GM23248 (cell line): ENCODE results near the gene BRD2. TPM values are rescaled to one million over a fixed set of nuclear protein-coding genes. Genes with fewer than 3 reads are reported as not detected.
A peak's percentile ranks its signal among the peaks of the same experiment; 100 is the strongest.

Experiments used
- DNase-seq: peaks from one replicate; pipeline ENCODE4 v3.0.0-alpha.2; 2015
- H2AFZ ChIP-seq: fragments of 200-600 bp; sonication (generic); 2 replicates; pipeline ENCODE4 v1.6.1; 2016; ENCODE audit warnings: antibody characterized with exemption
- H3F3A ChIP-seq: fragments of 200-600 bp; sonication (generic); 2 replicates; pipeline ENCODE4 v1.6.1; 2016; ENCODE audit warnings: mild to moderate bottlenecking, antibody characterized with exemption, mixed run types; ENCODE audit not compliant: insufficient read depth
- H3K27ac ChIP-seq: fragments of 200-600 bp; sonication (generic); 2 replicates; pipeline ENCODE4 v1.5.1; 2016; ENCODE audit warnings: mild to moderate bottlenecking
- H3K27me3 ChIP-seq: fragments of 200-600 bp; sonication (generic); replicated peaks from 2 replicates; pipeline ENCODE4 v1.6.1; 2016; ENCODE audit warnings: mild to moderate bottlenecking; ENCODE audit not compliant: insufficient read depth
- H3K36me3 ChIP-seq: fragments of 200-600 bp; sonication (generic); 2 replicates; pipeline ENCODE4 v1.6.1; 2016; ENCODE audit warnings: low read depth, mild to moderate bottlenecking
- H3K4me1 ChIP-seq: fragments of 200-600 bp; sonication (generic); 2 replicates; pipeline ENCODE4 v1.6.1; 2016; ENCODE audit warnings: mild to moderate bottlenecking; ENCODE audit not compliant: insufficient read depth
- H3K4me2 ChIP-seq: fragments of 200-600 bp; sonication (generic); one replicate; pipeline ENCODE4 v1.6.1; 2016; ENCODE audit warnings: mild to moderate bottlenecking; ENCODE audit not compliant: unreplicated experiment
- H3K4me3 ChIP-seq: fragments of 200-600 bp; sonication (generic); 2 replicates; pipeline ENCODE4 v1.5.1; 2016; ENCODE audit warnings: mild to moderate bottlenecking
- H3K79me2 ChIP-seq: fragments of 200-600 bp; sonication (generic); 2 replicates; pipeline ENCODE4 v1.6.1; 2016; ENCODE audit warnings: mild to moderate bottlenecking; ENCODE audit not compliant: insufficient read depth
- H3K9ac ChIP-seq: fragments of 200-600 bp; sonication (generic); 2 replicates; pipeline ENCODE4 v1.6.1; 2016; ENCODE audit warnings: mild to moderate bottlenecking
- H3K9me2 ChIP-seq: fragments of 200-600 bp; sonication (generic); 2 replicates; pipeline ENCODE4 v1.6.1; 2016; ENCODE audit warnings: mixed run types, mild to moderate bottlenecking, moderate library complexity; ENCODE audit not compliant: insufficient read depth
- H3K9me3 ChIP-seq: fragments of 200-600 bp; sonication (generic); one replicate; pipeline ENCODE4 v1.6.1; 2017; ENCODE audit warnings: low read depth
- H4K20me1 ChIP-seq: fragments of 200-600 bp; sonication (generic); 2 replicates; pipeline ENCODE4 v1.6.0; 2016; ENCODE audit not compliant: insufficient read depth
- EZH2 ChIP-seq: fragments of 200-600 bp; sonication (generic); IDR thresholded peaks from 2 replicates; pipeline ENCODE4 v1.6.1; 2018; ENCODE audit warnings: antibody characterized with exemption, mild to moderate bottlenecking; ENCODE audit not compliant: insufficient read depth, poor library complexity, severe bottlenecking
- EZH2phosphoT487 ChIP-seq: fragments of 200-600 bp; sonication (generic); IDR thresholded peaks from 2 replicates; pipeline ENCODE4 v1.6.1; 2018; ENCODE audit warnings: antibody characterized with exemption, moderate library complexity, mild to moderate bottlenecking, low read depth; ENCODE audit not compliant: insufficient read depth
- WGBS, 2 experiments: methylation state at CpG; one replicate each; pipeline ENCODE4 v1.1.6; 2015 to 2017; ENCODE audit warnings: low lambda C conversion rate in 2 of 2, low coverage in 1 of 2; ENCODE audit errors: missing lambda C conversion rate in 2 of 2; 5-methylcytosine and 5-hydroxymethylcytosine counted together
- in situ Hi-C: fragments of 300-500 bp; cut with MboI; formaldehyde crosslinking; loops from 2 replicates; pipeline ENCODE4 v1.15.0; 2020
- polyA plus RNA-seq: library from polyadenylated mRNA; unstranded; fragments of >200 nt; fragmentation: Nextera tagmentation; extraction: Ambion mirVana; gene quantifications from 2 replicates; pipeline ENCODE4 v1.2.1, GENCODE V29; 2016
- total RNA-seq: library from RNA; depleted of rRNA; stranded (reverse); fragments of >200 nt; shearing (Covaris generic); gene quantifications from 2 replicates; pipeline ENCODE4 v1.2.3, GENCODE V29; 2014

Gene BRD2
- total and polyA plus RNA-seq, 2 experiments from 2014 or later: 85.4 to 105 TPM

DNA sequence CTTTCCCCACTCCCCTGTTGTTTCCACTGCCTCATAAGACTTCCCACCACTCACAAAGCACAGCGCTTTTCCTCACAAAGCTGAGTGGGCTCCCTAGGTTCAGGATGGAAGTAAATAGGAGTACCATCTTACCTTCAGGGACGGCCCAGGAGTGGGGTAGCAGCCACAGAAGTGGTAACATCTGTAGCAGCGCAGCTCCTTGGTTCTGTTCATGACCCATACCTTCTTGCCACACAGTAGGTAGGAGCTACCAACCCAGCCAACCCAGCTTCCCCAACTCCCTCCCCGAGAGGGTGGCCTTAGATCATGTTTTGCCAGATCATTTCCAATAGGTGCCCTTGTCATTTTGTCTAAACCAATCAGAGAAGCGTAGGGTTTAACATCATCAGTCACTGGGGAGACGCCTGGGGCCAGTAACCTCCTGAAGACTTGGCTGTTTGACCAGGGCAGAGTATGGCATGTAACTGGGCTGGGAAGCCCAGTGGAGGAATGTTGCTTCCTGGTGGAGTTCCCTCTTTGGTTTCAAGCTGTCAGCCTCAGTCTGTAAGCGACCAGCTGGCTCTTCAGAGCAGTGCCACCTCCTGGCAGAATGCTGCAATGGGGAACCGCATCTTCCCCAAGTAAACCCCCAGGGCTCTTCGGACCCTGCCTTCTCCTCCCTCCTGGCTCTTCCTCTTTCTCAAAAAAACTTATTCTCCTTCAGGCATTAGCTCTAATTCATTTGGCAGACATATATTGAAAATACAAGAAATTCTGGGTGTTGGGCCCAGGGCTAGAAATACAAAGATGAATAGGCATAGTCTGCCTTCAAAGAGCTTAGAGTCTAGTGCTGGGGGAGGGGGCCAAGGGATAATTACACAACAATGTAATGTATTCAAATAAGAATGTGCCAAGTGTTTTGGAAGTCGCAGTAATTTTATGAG, 15.3 kb upstream of the BRD2 start, which contains the start of gene HLA-DMA:
Gene HLA-DMA, minus strand, starts transcription at position 281 of the 923 bp plus-strand sequence. Its CDS starts 61 bp downstream, at position 220.
- Histone ChIP-seq H2AFZ (peak within 1 kb of the TSS; percentile 72), H3K9ac (no peak within 1 kb of the TSS), H4K20me1 (no peaks in the 10 kb centered on the region), H3K9me3 (no peaks in the 10 kb centered on the region), H3K4me3 (no peak within 1 kb of the TSS), H3F3A (0 out of 2 replicates have a peak, but pooled peaks cover 12% of the 10 kb centered on the region), H3K27me3 (no peaks in the 10 kb centered on the region), H3K36me3 (no peaks in the 10 kb centered on the region), H3K27ac (peak within 1 kb of the TSS; percentile 40), H3K79me2 (no peaks in the 10 kb centered on the region), H3K9me2 (no peaks in the 10 kb centered on the region), H3K4me1 (peaks cover 4% of the 10 kb centered on the region; the same call in 1 of the 2 replicates), H3K4me2 (no peak within 1 kb of the TSS)
- no peak for TF ChIP-seq EZH2phosphoT487
- no peak for TF ChIP-seq EZH2
- in situ Hi-C loops: no loop called here
- 32 to 34% methylated on average over 10 of the region's 10 CpGs for WGBS, 2 experiments
- peak; percentile 98 for DNase-seq

DNA sequence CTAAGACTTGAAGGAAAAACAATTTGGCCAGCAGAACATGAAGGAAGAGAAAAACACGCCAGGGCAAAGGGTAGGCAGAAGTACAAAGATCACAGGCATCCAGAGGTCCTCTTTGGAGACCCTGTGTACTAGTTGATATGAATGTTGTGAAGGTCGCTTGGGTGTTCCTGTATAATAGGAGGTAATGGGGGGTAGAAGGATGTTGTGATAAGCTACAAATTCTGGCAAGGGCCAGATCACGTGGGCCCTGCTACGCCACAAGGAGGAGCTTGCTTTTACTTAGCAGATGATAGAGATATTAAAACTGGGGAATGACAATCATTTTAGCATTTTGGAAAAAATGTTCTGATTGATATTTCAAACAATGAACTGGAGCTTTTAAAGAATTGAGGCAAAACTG, 14.6 kb upstream of the BRD2 start:
- no peak for DNase-seq
- no peaks in the 10 kb centered on the region for H3K79me2 ChIP-seq
- H3F3A ChIP-seq: 0 out of 2 replicates have a peak, but pooled peaks cover 12% of the 10 kb centered on the region
- no peak for TF ChIP-seq EZH2
- no peak overlapping the region for H3K4me3 ChIP-seq
- H3K36me3 ChIP-seq: no peaks in the 10 kb centered on the region
- no peaks in the 10 kb centered on the region for H4K20me1 ChIP-seq
- H2AFZ ChIP-seq: no peak overlapping the region
- no peak overlapping the region for H3K27ac ChIP-seq
- H3K27me3 ChIP-seq: no peaks in the 10 kb centered on the region
- H3K9me3 ChIP-seq: no peaks in the 10 kb centered on the region
- H3K4me2 ChIP-seq: no peak overlapping the region
- no peak overlapping the region for H3K9ac ChIP-seq
- no peaks in the 10 kb centered on the region for H3K9me2 ChIP-seq
- H3K4me1 ChIP-seq: peaks cover 4% of the 10 kb centered on the region; the same call in 1 of the 2 replicates
- WGBS, 2 experiments: 83 to 88% methylated on average over 4 of the region's 4 CpGs
- in situ Hi-C loops: no loop called here

DNA sequence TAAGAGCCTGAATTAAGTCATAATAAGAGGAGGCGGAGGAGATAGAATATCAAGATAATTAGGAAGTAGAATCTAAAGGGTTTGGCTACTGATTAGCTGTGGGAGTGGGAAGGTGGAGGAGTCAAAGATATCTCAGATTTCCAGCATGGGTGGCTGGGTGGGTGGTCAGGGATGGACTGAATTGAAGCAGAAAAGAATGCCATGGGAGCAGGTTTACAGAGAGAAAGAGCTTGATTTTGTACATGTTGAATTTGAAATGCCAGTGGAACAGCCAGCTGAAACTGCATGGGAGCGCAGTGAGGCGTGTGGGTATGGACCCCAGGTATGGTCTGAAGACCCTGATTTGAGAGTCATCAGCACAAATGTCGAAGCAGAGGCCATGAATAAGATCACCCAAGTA, 14.1 kb upstream of the BRD2 start:
- Histone ChIP-seq H3K79me2 (no peaks in the 10 kb centered on the region), H3K36me3 (no peaks in the 10 kb centered on the region), H3K4me3 (no peak overlapping the region), H3K4me2 (no peak overlapping the region), H3K9me2 (no peaks in the 10 kb centered on the region), H3K9ac (no peak overlapping the region), H3K27ac (no peak overlapping the region), H2AFZ (no peak overlapping the region), H3K4me1 (peaks cover 4% of the 10 kb centered on the region; the same call in 1 of the 2 replicates), H4K20me1 (no peaks in the 10 kb centered on the region), H3K9me3 (no peaks in the 10 kb centered on the region), H3F3A (0 out of 2 replicates have a peak, but pooled peaks cover 12% of the 10 kb centered on the region), H3K27me3 (no peaks in the 10 kb centered on the region)
- 91 to 96% methylated on average over 4 of the region's 4 CpGs for WGBS, 2 experiments
- DNase-seq: no peak
- TF ChIP-seq EZH2 (no peak), EZH2phosphoT487 (no peak)
- in situ Hi-C loops: no loop called here

DNA sequence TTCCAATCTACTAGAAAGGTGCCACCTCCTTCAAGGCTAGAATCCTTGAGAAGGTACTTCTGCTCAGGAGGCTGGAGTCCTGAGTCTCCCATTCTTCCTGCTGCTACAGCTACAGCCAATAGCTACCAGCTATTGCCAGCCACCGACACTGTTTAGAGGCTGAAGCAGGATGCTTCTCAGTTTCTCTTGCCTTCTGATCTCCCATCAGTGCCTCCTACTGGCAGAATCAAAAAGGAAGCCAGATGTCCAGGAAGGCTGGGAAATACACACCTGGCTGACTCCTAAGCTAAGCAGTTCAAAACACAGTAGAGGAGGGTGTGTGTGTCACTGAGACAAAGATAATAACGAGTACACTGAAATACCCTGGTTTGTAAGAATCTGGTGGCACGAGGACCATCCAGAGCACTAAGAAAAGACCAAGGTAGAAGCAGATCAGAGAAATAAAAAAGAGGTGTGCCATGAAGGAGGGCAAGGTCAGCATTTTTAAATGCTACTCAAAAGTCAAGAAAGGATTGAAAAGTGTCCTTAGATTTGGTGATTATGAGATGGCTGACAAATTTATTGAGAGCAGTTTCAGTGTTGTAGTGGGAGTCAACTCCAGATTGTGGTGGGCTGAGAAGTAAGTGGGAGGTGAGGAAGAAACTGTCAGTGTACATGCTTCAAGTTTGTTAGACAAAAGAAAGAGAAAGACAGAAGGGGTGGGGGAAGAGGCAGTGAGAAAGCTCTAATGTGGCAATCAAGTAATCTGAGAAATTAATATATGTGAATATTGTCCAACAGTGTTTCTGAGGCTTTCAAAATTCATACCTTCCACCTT, 13.2 kb upstream of the BRD2 start:
- no peak overlapping the region for H3K4me2 ChIP-seq
- no peak overlapping the region for H3K4me3 ChIP-seq
- H3K79me2 ChIP-seq: no peaks in the 10 kb centered on the region
- H3K27ac ChIP-seq: no peak overlapping the region
- no peaks in the 10 kb centered on the region for H3K9me3 ChIP-seq
- no peaks in the 10 kb centered on the region for H3K27me3 ChIP-seq
- no peaks in the 10 kb centered on the region for H3K36me3 ChIP-seq
- WGBS, 2 experiments: 30 to 38% methylated on average over 3 of the region's 3 CpGs
- H4K20me1 ChIP-seq: no peaks in the 10 kb centered on the region
- no peak for TF ChIP-seq EZH2phosphoT487
- TF ChIP-seq EZH2: no peak
- peak; percentile 54 for DNase-seq
- peaks cover 4% of the 10 kb centered on the region; the same call in 1 of the 2 replicates for H3K4me1 ChIP-seq
- H3F3A ChIP-seq: 0 out of 2 replicates have a peak, but pooled peaks cover 12% of the 10 kb centered on the region
- no peak overlapping the region for H2AFZ ChIP-seq
- H3K9me2 ChIP-seq: no peaks in the 10 kb centered on the region
- in situ Hi-C loops: no loop called here
- no peak overlapping the region for H3K9ac ChIP-seq
